ENCODE data around the gene INSYN2B.
"Not testable (repeated sequence)": the region's sequence is repeated elsewhere in the genome, so short reads cannot be mapped to it uniquely, and the experiment has no call there.

INSYN2B gene

GRCh38 chr5:169970911-169971765 lies 9.2 kb downstream of the INSYN2B start:
- DNase-seq, result no peak

GRCh38 chr5:169970339-169970738 lies 10.0 kb downstream of the INSYN2B start:
- DNase-seq, result no peak

GRCh38 chr5:169964246-169964645 lies 16.0 kb downstream of the INSYN2B start:
- no peak for DNase-seq

GRCh38 chr5:169960659-169961058 lies 19.6 kb downstream of the INSYN2B start:
- no peak for DNase-seq

- DNase-seq, result no peak
These were observed 22.0 kb downstream of the INSYN2B start for GRCh38 chr5:169958278-169958677.

GRCh38 chr5:169956756-169957155 lies 23.5 kb downstream of the INSYN2B start:
- DNase-seq, result no peak

GRCh38 chr5:169956126-169956525 lies 24.2 kb downstream of the INSYN2B start:
- DNase-seq, result no peak

- DNase-seq, result no peak
These were observed 25.5 kb downstream of the INSYN2B start for GRCh38 chr5:169954786-169955185.

- not testable (repeated sequence) for DNase-seq
These were observed 27.1 kb downstream of the INSYN2B start for GRCh38 chr5:169953196-169953595.

GRCh38 chr5:169950333-169950732 lies 30.0 kb downstream of the INSYN2B start:
- DNase-seq, result no peak

- no peak for DNase-seq
These were observed 33.5 kb downstream of the INSYN2B start for GRCh38 chr5:169946743-169947295.

GRCh38 chr5:169945831-169946261 lies 34.4 kb downstream of the INSYN2B start:
- no peak for DNase-seq

- no peak for DNase-seq
These were observed 35.2 kb downstream of the INSYN2B start for GRCh38 chr5:169944922-169945680.

- DNase-seq, result no peak
These were observed 36.2 kb downstream of the INSYN2B start for GRCh38 chr5:169944115-169944514.

GRCh38 chr5:169943026-169943425 lies 37.3 kb downstream of the INSYN2B start:
- no peak for DNase-seq

GRCh38 chr5:169942181-169942580 lies 38.1 kb downstream of the INSYN2B start:
- DNase-seq, result no peak

- no peak for DNase-seq
These were observed 38.8 kb downstream of the INSYN2B start for GRCh38 chr5:169941542-169941941.

- DNase-seq, result no peak
These were observed 40.6 kb downstream of the INSYN2B start for GRCh38 chr5:169939731-169940130.

GRCh38 chr5:169938439-169938838 lies 41.9 kb downstream of the INSYN2B start:
- no peak for DNase-seq

- no peak for DNase-seq
These were observed 44.5 kb downstream of the INSYN2B start for GRCh38 chr5:169935762-169936161.

GRCh38 chr5:169934990-169935389 lies 45.3 kb downstream of the INSYN2B start:
- DNase-seq, result no peak

GRCh38 chr5:169933616-169934015 lies 46.7 kb downstream of the INSYN2B start:
- DNase-seq, result no peak

GRCh38 chr5:169933127-169933526 lies 47.2 kb downstream of the INSYN2B start:
- DNase-seq, result no peak

- DNase-seq, result no peak
These were observed 56.3 kb downstream of the INSYN2B start for GRCh38 chr5:169923988-169924387.

Measured in CD4-positive, alpha-beta T cell treated with Interleukin-17A for 4 hours (primary cell).